Measurements from ENCODE around the gene RBPJL.

DNA sequence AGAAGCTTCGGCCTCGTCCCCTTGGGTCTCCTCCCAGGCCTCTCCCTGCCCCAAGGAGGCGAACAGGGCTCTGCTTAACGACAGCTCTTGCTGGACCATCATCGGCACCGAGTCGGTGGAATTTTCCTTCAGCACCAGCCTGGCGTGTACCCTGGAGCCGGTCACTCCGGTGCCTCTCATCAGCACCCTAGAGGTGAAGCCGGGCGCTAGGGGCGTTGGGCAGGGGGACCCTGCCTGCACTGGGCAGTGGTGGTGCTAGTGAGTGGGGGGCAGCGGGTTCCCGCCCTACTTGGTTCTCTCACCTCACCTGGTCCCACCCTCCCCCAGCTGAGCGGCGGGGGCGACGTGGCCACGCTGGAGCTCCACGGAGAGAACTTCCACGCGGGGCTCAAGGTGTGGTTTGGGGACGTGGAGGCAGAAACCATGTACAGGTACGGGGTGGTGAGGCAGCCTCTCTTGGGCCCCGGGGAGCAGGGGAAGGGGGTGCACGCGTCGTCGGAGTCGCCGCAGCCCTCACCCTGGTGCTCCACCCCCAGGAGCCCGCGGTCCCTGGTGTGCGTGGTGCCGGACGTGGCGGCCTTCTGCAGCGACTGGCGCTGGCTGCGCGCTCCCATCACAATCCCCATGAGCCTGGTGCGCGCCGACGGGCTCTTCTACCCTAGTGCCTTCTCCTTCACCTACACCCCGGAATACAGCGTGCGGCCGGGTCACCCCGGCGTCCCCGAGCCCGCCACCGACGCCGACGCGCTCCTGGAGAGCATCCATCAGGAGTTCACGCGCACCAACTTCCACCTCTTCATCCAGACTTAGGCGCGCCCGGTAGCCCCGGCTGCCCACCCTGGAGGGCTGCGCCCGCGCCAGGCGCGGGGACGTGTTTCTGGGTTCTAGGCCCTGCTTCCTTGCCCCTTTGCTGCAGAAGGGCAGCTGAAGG, 9.8 kb downstream of the RBPJL start:
- TF ChIP-seq, protein P1, sequence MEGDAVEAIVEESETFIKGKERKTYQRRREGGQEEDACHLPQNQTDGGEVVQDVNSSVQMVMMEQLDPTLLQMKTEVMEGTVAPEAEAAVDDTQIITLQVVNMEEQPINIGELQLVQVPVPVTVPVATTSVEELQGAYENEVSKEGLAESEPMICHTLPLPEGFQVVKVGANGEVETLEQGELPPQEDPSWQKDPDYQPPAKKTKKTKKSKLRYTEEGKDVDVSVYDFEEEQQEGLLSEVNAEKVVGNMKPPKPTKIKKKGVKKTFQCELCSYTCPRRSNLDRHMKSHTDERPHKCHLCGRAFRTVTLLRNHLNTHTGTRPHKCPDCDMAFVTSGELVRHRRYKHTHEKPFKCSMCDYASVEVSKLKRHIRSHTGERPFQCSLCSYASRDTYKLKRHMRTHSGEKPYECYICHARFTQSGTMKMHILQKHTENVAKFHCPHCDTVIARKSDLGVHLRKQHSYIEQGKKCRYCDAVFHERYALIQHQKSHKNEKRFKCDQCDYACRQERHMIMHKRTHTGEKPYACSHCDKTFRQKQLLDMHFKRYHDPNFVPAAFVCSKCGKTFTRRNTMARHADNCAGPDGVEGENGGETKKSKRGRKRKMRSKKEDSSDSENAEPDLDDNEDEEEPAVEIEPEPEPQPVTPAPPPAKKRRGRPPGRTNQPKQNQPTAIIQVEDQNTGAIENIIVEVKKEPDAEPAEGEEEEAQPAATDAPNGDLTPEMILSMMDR (IDR thresholded peaks at IDR 0.05; ENCODE audit: low read depth, low read length, poor library complexity, severe bottlenecking) = no peak
- TF ChIP-seq EZH2phosphoT487 (IDR thresholded peaks at IDR 0.05; ENCODE audit: borderline replicate concordance, low read length) = no peak

Measured in DOHH2 (cell line).